ENCODE measurements around the gene CAPN5. TPM values are rescaled to one million over a fixed set of nuclear protein-coding genes. Genes with fewer than 3 reads are reported as not detected.

The CAPN5 gene
- total and polyA plus RNA-seq, 2 of the 13 experiments (the other 11 are each of a cell fraction or from before 2014, with no cell fraction given), result 0.27 to 1.2 TPM

- no peak for TF ChIP-seq MXD4 (CRISPR knock-in tag; IDR thresholded peaks at IDR 0.05)
- TF ChIP-seq SP2 (CRISPR knock-in tag; IDR thresholded peaks at IDR 0.05), result no peak
- 0 out of 2 replicates have a peak, but pooled peaks have one; percentile 31 for TF ChIP-seq ZNF619 (CRISPR knock-in tag; IDR thresholded peaks at IDR 0.05)
- TF ChIP-seq RFX1 (IDR thresholded peaks at IDR 0.05), result no peak
- no peak for TF ChIP-seq FOXP1 (IDR thresholded peaks at IDR 0.05)
- TF ChIP-seq FOXP1 (CRISPR knock-in tag; IDR thresholded peaks at IDR 0.05), result no peak
- TF ChIP-seq TCF7L2 (IDR thresholded peaks at IDR 0.05; ENCODE audit: low read depth, low read length), result no peak
- TF ChIP-seq ZNF614 (CRISPR knock-in tag; IDR thresholded peaks at IDR 0.05; ENCODE audit: borderline replicate concordance), result no peak
- no peak; the same call in 1 of the 2 replicates for TF ChIP-seq ETV5 (CRISPR knock-in tag; IDR thresholded peaks at IDR 0.05; ENCODE audit: borderline replicate concordance)
- TF ChIP-seq ZNF580 (CRISPR knock-in tag; IDR thresholded peaks at IDR 0.05; ENCODE audit: borderline replicate concordance, low read depth), result no peak
- no peak for TF ChIP-seq MXD1 (CRISPR knock-in tag; IDR thresholded peaks at IDR 0.05)
- no peak for TF ChIP-seq ZBTB42 (CRISPR knock-in tag; IDR thresholded peaks at IDR 0.05)
- 0 out of 2 replicates have a peak, but pooled peaks have one; percentile 25 for TF ChIP-seq KDM3A (CRISPR knock-in tag; IDR thresholded peaks at IDR 0.05; ENCODE audit: low read depth)
- no peak for TF ChIP-seq ASH2L (IDR thresholded peaks at IDR 0.05; ENCODE audit: insufficient read length, low read depth, low read length)
Observed at GRCh38 chr11:77091146-77091940, 24.6 kb downstream of the CAPN5 start (continued).

Measured in HepG2 (cell line).